Endothelial cell of umbilical vein (primary cell): ENCODE data around the gene SPINK4. TPM values are rescaled to one million over a fixed set of nuclear protein-coding genes. Genes with fewer than 3 reads are reported as not detected.

ENCODE experiments used
- BruUV-seq: library from RNA; stranded (reverse); fragments of 400-500 nt; replicated peaks from 2 replicates; lab custom pipeline; 2021; lab: Mats Ljungman, UMichigan
- CTCF ChIA-PET: fragments of 300-600, 350-600 bp; sonication (Branson Sonifier 250); formaldehyde crosslinking; loops from one replicate; lab custom pipeline; 2021; ENCODE audit warnings: antibody characterized with exemption, inconsistent platforms; lab: Charles Lee
- POLR2A ChIA-PET: fragments of 300-600, 350-600 bp; sonication (Branson Sonifier 250); formaldehyde crosslinking; loops from one replicate; lab custom pipeline; 2021; ENCODE audit warnings: antibody characterized with exemption, inconsistent platforms; lab: Charles Lee
- DNase-seq: peaks from one replicate; pipeline ENCODE4 v3.0.0-alpha.2; 2011; ENCODE audit warnings: low read depth, low spot score
- FAIRE-seq: peaks from 2 replicates; lab custom pipeline; 2011; peaks lifted over from hg19 to GRCh38; lab: Jason Lieb, UNC
- H2AFZ ChIP-seq: 2 replicates; pipeline ENCODE4 v1.6.0; 2012; ENCODE audit warnings: low read depth, low read length, control low read depth, inconsistent platforms
- H3K27ac ChIP-seq: 2 replicates; pipeline ENCODE4 v1.5.1; 2011; ENCODE audit warnings: low read depth, mild to moderate bottlenecking, control low read depth, low read length, moderate library complexity; ENCODE audit not compliant: insufficient read depth
- H3K27me3 ChIP-seq, 2 experiments: 2 replicates each; pipeline versions ENCODE4 v1.6.0 to v1.6.1; 2011; ENCODE audit warnings: low read length in 2 of 2, mixed read lengths in 1 of 2; ENCODE audit not compliant: control insufficient read depth in 2 of 2, insufficient read depth in 2 of 2
- H3K36me3 ChIP-seq, 2 experiments: 2 replicates in 1 of 2; 3 replicates in 1 of 2; pipeline ENCODE4 v1.5.1; 2011; ENCODE audit warnings: low read length in 2 of 2, mild to moderate bottlenecking in 1 of 2, moderate library complexity in 1 of 2; ENCODE audit not compliant: control insufficient read depth in 2 of 2, insufficient read depth in 2 of 2; ENCODE audit errors: extremely low read depth in 1 of 2
- H3K4me1 ChIP-seq: 3 replicates; pipeline ENCODE4 v1.5.1; 2011; ENCODE audit warnings: mild to moderate bottlenecking, low read length; ENCODE audit not compliant: control insufficient read depth, insufficient read depth; ENCODE audit errors: extremely low read depth
- H3K4me2 ChIP-seq: 2 replicates; pipeline ENCODE4 v1.6.1; 2011; ENCODE audit warnings: low read length, control low read depth, mixed read lengths; ENCODE audit not compliant: insufficient read depth
- H3K4me3 ChIP-seq, 3 experiments: fragments of 200-600 bp in 1 of 3; sonication (generic), shearing (Covaris generic) in 1 of 3; replicated peaks in 1 of 3; 2 replicates each; pipeline ENCODE4 v1.5.1; 2011 to 2016; ENCODE audit warnings: control low read depth in 3 of 3, low read length in 3 of 3, mild to moderate bottlenecking in 2 of 3, inconsistent platforms in 1 of 3, low read depth in 1 of 3, moderate library complexity in 1 of 3; ENCODE audit not compliant: insufficient read depth in 1 of 3
- H3K79me2 ChIP-seq: 2 replicates; pipeline ENCODE4 v1.6.0; 2012; ENCODE audit warnings: low read length, inconsistent platforms; ENCODE audit not compliant: control insufficient read depth, insufficient read depth
- H3K9ac ChIP-seq: replicated peaks from 2 replicates; pipeline ENCODE3; 2011; ENCODE audit warnings: low read length, control low read depth; ENCODE audit not compliant: insufficient read depth; ENCODE audit errors: extremely low read depth
- H3K9me1 ChIP-seq: replicated peaks from 3 replicates; pipeline ENCODE4 v1.6.0; 2011; ENCODE audit warnings: mild to moderate bottlenecking, low read length; ENCODE audit not compliant: control insufficient read depth, insufficient read depth; ENCODE audit errors: extremely low read depth
- H3K9me3 ChIP-seq: replicated peaks from 2 replicates; pipeline ENCODE4 v1.5.1; 2012; ENCODE audit warnings: low read length, inconsistent platforms; ENCODE audit not compliant: control insufficient read depth, insufficient read depth
- H4K20me1 ChIP-seq: replicated peaks from 2 replicates; pipeline ENCODE3; 2011; ENCODE audit warnings: mild to moderate bottlenecking, low read length; ENCODE audit not compliant: control insufficient read depth, insufficient read depth; ENCODE audit errors: extremely low read depth
- EZH2 ChIP-seq: IDR thresholded peaks from 2 replicates; pipeline ENCODE4 v1.6.1; 2012; ENCODE audit warnings: borderline replicate concordance, low read depth, mild to moderate bottlenecking, moderate library complexity, low read length, inconsistent platforms; ENCODE audit not compliant: severe bottlenecking
- FOS ChIP-seq: IDR thresholded peaks from 2 replicates; pipeline ENCODE4 v1.6.1; 2011; ENCODE audit warnings: mild to moderate bottlenecking, low read length, moderate library complexity, borderline replicate concordance; ENCODE audit not compliant: insufficient read depth
- GATA2 ChIP-seq: IDR thresholded peaks from 2 replicates; pipeline ENCODE4 v1.7.0; 2011; ENCODE audit warnings: low read depth, mild to moderate bottlenecking, moderate library complexity, mixed read lengths, low read length; ENCODE audit not compliant: insufficient read length, insufficient read depth
- JUN ChIP-seq: IDR thresholded peaks from 2 replicates; pipeline ENCODE4 v1.6.1; 2011; ENCODE audit warnings: borderline replicate concordance, low read depth; ENCODE audit not compliant: insufficient read length, insufficient read depth
- MAX ChIP-seq: IDR thresholded peaks from 2 replicates; pipeline ENCODE4 v1.6.1; 2011; ENCODE audit not compliant: insufficient read depth, insufficient read length
- MYC ChIP-seq: IDR thresholded peaks from one replicate; pipeline ENCODE4 v1.6.1; 2011; ENCODE audit warnings: mild to moderate bottlenecking, low read depth, low read length
- POLR2A ChIP-seq: IDR thresholded peaks from 2 replicates; pipeline ENCODE4 v1.6.1; 2012; ENCODE audit warnings: low read depth, mild to moderate bottlenecking, control low read depth, low read length
- POLR2AphosphoS5 ChIP-seq: IDR thresholded peaks from 2 replicates; pipeline ENCODE4 v1.6.1; 2012; ENCODE audit warnings: low read depth, mild to moderate bottlenecking, control low read depth, low read length, moderate library complexity; ENCODE audit not compliant: insufficient read depth
- dilution Hi-C: fragments of 300-500 bp; cut with MboI; formaldehyde crosslinking; loops from one replicate; pipeline ENCODE4 v1.15.0; 2019; ENCODE audit warnings: low sequenced_read_pairs; ENCODE audit not compliant: extremely low pct_ligation_motif_present
- intact Hi-C: fragments of 100-400 bp; cut with micrococcal nuclease; formaldehyde crosslinking; loops from one replicate; pipeline ENCODE4 v1.10.0; 2022
- polyA plus RNA-seq, 4 experiments: library from polyadenylated mRNA; depleted of rRNA in 3 of 4; stranded (reverse) in 3 of 4; unstranded in 1 of 4; fragments of >200 nt; gene quantifications; 2 replicates each; pipeline versions ENCODE4 v1.2.1 to v1.2.3, GENCODE V29; 2011 to 2012; ENCODE audit warnings: missing spikeins in 1 of 4
- total RNA-seq: library from RNA; stranded (reverse); gene quantifications from 2 replicates; pipeline ENCODE4 v1.2.3, GENCODE V29; 2021
- TF ChIP-seq, protein P1 (sequence below), 2 donors: IDR thresholded peaks; 1 replicate in 1 of 2; 2 replicates in 1 of 2; pipeline ENCODE4 v1.5.1; 2011; ENCODE audit warnings: low read length in 2 of 2, mild to moderate bottlenecking in 2 of 2, moderate library complexity in 2 of 2, control low read depth in 1 of 2, inconsistent platforms in 1 of 2, low read depth in 1 of 2; ENCODE audit not compliant: insufficient read depth in 1 of 2; ENCODE audit errors: extremely low read depth in 1 of 2

The SPINK4 gene
- total and polyA plus RNA-seq, 2 donors (not counting 3 experiments of a cell fraction or from before 2014, with no cell fraction given), result not detected

GRCh38 chr9:33198165-33198564 is 41.8 kb upstream of the SPINK4 start:
- DNase-seq (no peak), FAIRE-seq (no peak)
- dilution Hi-C loops, result no loop called here
- Histone ChIP-seq H3K27me3 (peaks cover 8 to 18% of the 10 kb centered on the region in 2 experiments), H3K9ac (no peak overlapping the region), H3K36me3 (no peaks in the 10 kb centered on the region), H3K4me3 (no peak overlapping the region), H3K9me3 (no peaks in the 10 kb centered on the region), H3K9me1 (no peaks in the 10 kb centered on the region), H3K27ac (no peak overlapping the region), H3K4me2 (no peak overlapping the region), H3K4me1 (no peaks in the 10 kb centered on the region), H3K79me2 (no peaks in the 10 kb centered on the region), H4K20me1 (no peaks in the 10 kb centered on the region), H2AFZ (no peak overlapping the region)
- CTCF ChIA-PET, result no interaction called here
- BruUV-seq, result no TSS peak
- intact Hi-C loops, result no loop called here
- no peak for TF ChIP-seq EZH2
- no peak for TF ChIP-seq POLR2AphosphoS5
- no peak for TF ChIP-seq JUN
- no peak for TF ChIP-seq FOS
- TF ChIP-seq GATA2, result no peak
- TF ChIP-seq POLR2A, result no peak
- TF ChIP-seq MYC, result no peak
- TF ChIP-seq MAX, result no peak
- TF ChIP-seq, protein P1, sequence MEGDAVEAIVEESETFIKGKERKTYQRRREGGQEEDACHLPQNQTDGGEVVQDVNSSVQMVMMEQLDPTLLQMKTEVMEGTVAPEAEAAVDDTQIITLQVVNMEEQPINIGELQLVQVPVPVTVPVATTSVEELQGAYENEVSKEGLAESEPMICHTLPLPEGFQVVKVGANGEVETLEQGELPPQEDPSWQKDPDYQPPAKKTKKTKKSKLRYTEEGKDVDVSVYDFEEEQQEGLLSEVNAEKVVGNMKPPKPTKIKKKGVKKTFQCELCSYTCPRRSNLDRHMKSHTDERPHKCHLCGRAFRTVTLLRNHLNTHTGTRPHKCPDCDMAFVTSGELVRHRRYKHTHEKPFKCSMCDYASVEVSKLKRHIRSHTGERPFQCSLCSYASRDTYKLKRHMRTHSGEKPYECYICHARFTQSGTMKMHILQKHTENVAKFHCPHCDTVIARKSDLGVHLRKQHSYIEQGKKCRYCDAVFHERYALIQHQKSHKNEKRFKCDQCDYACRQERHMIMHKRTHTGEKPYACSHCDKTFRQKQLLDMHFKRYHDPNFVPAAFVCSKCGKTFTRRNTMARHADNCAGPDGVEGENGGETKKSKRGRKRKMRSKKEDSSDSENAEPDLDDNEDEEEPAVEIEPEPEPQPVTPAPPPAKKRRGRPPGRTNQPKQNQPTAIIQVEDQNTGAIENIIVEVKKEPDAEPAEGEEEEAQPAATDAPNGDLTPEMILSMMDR (IDR thresholded peaks at IDR 0.05; ENCODE audit: extremely low read depth in 1 of 2, insufficient read depth in 1 of 2, low read depth in 1 of 2, low read length in 2 of 2), result no peak
- POLR2A ChIA-PET, result no interaction called here
